Prostate gland (tissue), 2 donors: ENCODE measurements around the gene TMEM240. TPM values are rescaled to one million over a fixed set of nuclear protein-coding genes. Genes with fewer than 3 reads are reported as not detected.
"Not testable (repeated sequence)": the region's sequence is repeated elsewhere in the genome, so short reads cannot be mapped to it uniquely, and the experiment has no call there.

Source experiments
- DNase-seq: peaks from one replicate; pipeline ENCODE4 v3.0.0-alpha.2; 2019; ENCODE audit warnings: low spot score
- H3K27ac ChIP-seq, 2 donors: fragments of 200-600 bp; sonication (generic); 2 replicates each; pipeline ENCODE4 v1.5.1; 2017 to 2019
- H3K27me3 ChIP-seq: fragments of 200-600 bp; sonication (generic); replicated peaks from 2 replicates; pipeline ENCODE4 v1.5.1; 2019; ENCODE audit not compliant: insufficient read depth
- H3K36me3 ChIP-seq, 2 donors: fragments of 200-600 bp; sonication (generic); 1 replicate in 1 of 2; 2 replicates in 1 of 2; pipeline versions ENCODE4 v1.5.1 to v1.8.1; 2017 to 2019
- H3K4me1 ChIP-seq: fragments of 200-600 bp; sonication (generic); replicated peaks from 2 replicates; pipeline ENCODE4 v1.5.1; 2019
- H3K4me3 ChIP-seq, 2 donors: fragments of 200-600 bp; sonication (generic); 2 replicates each; pipeline ENCODE4 v1.5.1; 2017 to 2019
- H3K9me3 ChIP-seq: fragments of 200-600 bp; sonication (generic); 2 replicates; pipeline ENCODE4 v1.5.1; 2017
- CTCF ChIP-seq, 4 experiments: fragments of 200-600 bp in 2 of 4; fragments of 450-650 bp in 2 of 4; sonication (generic) in 2 of 4; IDR thresholded peaks; 1 replicate in 3 of 4; 2 replicates in 1 of 4; pipeline ENCODE4 v1.5.1; 2016 to 2019; ENCODE audit warnings: antibody characterized with exemption in 4 of 4, mild to moderate bottlenecking in 2 of 4, moderate library complexity in 2 of 4
- POLR2A ChIP-seq: fragments of 450-650 bp; IDR thresholded peaks from one replicate; pipeline ENCODE4 v1.6.1; 2016; ENCODE audit warnings: antibody characterized with exemption, mild to moderate bottlenecking
- POLR2AphosphoS5 ChIP-seq: sonication (generic); formaldehyde crosslinking; IDR thresholded peaks from one replicate; pipeline ENCODE4 v1.6.1; 2017; ENCODE audit warnings: antibody characterized with exemption
- WGBS: methylation state at CpG from one replicate; pipeline ENCODE4 v1.1.5; 2018; 5-methylcytosine and 5-hydroxymethylcytosine counted together
- intact Hi-C: fragments of 100-400 bp; cut with DNase I; formaldehyde crosslinking; loops from one replicate; pipeline ENCODE4 v1.14.2; 2022
- total RNA-seq, 2 donors: library from RNA; depleted of rRNA; stranded (reverse); fragments of >200 nt; gene quantifications; one replicate each; pipeline ENCODE4 v1.1.0, GENCODE V29; 2016

TMEM240 gene
- total RNA-seq, 2 donors from 2014 or later, result 4.5 to 6.8 TPM

GRCh38 chr1:1536938-1537546 is 3.4 kb downstream of the TMEM240 start:
- no peaks in the 10 kb centered on the region for H3K36me3 ChIP-seq
- no peaks in the 10 kb centered on the region for H3K9me3 ChIP-seq
- peaks cover 4% of the 10 kb centered on the region for H3K4me1 ChIP-seq
- 90% methylated on average over 15 of the region's 15 CpGs for WGBS
- no peaks in the 10 kb centered on the region for H3K27me3 ChIP-seq
- H3K27ac ChIP-seq, result no peak overlapping the region
- H3K4me3 ChIP-seq, result no peak overlapping the region
- DNase-seq, result no peak
- intact Hi-C loops, result no loop called here
- no peak for TF ChIP-seq CTCF (IDR thresholded peaks at IDR 0.05)
- no peak for TF ChIP-seq POLR2AphosphoS5
- no peak for TF ChIP-seq POLR2A

GRCh38 chr1:1536019-1536937 is 4.1 kb downstream of the TMEM240 start:
- no peaks in the 10 kb centered on the region for H3K36me3 ChIP-seq
- H3K27ac ChIP-seq, result no peak overlapping the region
- H3K27me3 ChIP-seq, result no peaks in the 10 kb centered on the region
- TF ChIP-seq POLR2A (no peak), CTCF (IDR thresholded peaks at IDR 0.05) (no peak), POLR2AphosphoS5 (no peak)
- 82% methylated on average over 47 of the region's 48 CpGs for WGBS
- intact Hi-C loops, result no loop called here
- H3K4me1 ChIP-seq, result peaks cover 4% of the 10 kb centered on the region
- no peak for DNase-seq
- H3K9me3 ChIP-seq, result no peaks in the 10 kb centered on the region
- H3K4me3 ChIP-seq, result no peak overlapping the region

- Histone ChIP-seq H3K4me3 (no peak overlapping the region), H3K27me3 (no peaks in the 10 kb centered on the region), H3K27ac (no peak overlapping the region), H3K4me1 (peaks cover 4% of the 10 kb centered on the region), H3K9me3 (no peaks in the 10 kb centered on the region), H3K36me3 (no peaks in the 10 kb centered on the region)
- intact Hi-C loops, result no loop called here
- TF ChIP-seq POLR2AphosphoS5 (no peak), CTCF (IDR thresholded peaks at IDR 0.05) (no peak), POLR2A (no peak)
- 90% methylated on average over 66 of the region's 66 CpGs for WGBS
- DNase-seq, result no peak
Measured at GRCh38 chr1:1535201-1536018, 5.0 kb downstream of the TMEM240 start.

GRCh38 chr1:1534401-1535154 is 5.8 kb downstream of the TMEM240 start:
- Histone ChIP-seq H3K4me3 (no peak overlapping the region), H3K27me3 (no peaks in the 10 kb centered on the region), H3K4me1 (peaks cover 4% of the 10 kb centered on the region), H3K36me3 (no peaks in the 10 kb centered on the region), H3K27ac (no peak overlapping the region), H3K9me3 (no peaks in the 10 kb centered on the region)
- no peak for TF ChIP-seq POLR2AphosphoS5
- TF ChIP-seq CTCF (IDR thresholded peaks at IDR 0.05), result no peak
- no peak for TF ChIP-seq POLR2A
- intact Hi-C loops, result no loop called here
- no peak for DNase-seq
- WGBS, result 83% methylated on average over 19 of the region's 31 CpGs

- H3K27me3 ChIP-seq, H3K4me3 ChIP-seq, H3K9me3 ChIP-seq, intact Hi-C loops, H3K4me1 ChIP-seq, DNase-seq, H3K36me3 ChIP-seq, H3K27ac ChIP-seq: not testable (repeated sequence)
- 90% methylated on average over 15 of the region's 18 CpGs for WGBS
Measured at GRCh38 chr1:1533894-1534291, 6.5 kb downstream of the TMEM240 start.

- H3K4me3 ChIP-seq, H3K27me3 ChIP-seq, H3K27ac ChIP-seq, intact Hi-C loops, H3K9me3 ChIP-seq, H3K36me3 ChIP-seq, H3K4me1 ChIP-seq, DNase-seq: not testable (repeated sequence)
- 72% methylated on average over 15 of the region's 22 CpGs for WGBS
Measured at GRCh38 chr1:1533176-1533893, 7.1 kb downstream of the TMEM240 start.
